ENCODE measurements around the gene ADAM12.

GRCh38 chr10:126101325-126101724 lies 287.0 kb downstream of the ADAM12 start:
- TF ChIP-seq CTCF (IDR thresholded peaks at IDR 0.05), result no peak
- TF ChIP-seq POLR2AphosphoS5 (IDR thresholded peaks at IDR 0.05), result no peak
- no peak for TF ChIP-seq POLR2A (IDR thresholded peaks at IDR 0.05)

All from prostate gland (tissue), 2 donors.